ENCODE measurements around the gene KLHL5. TPM values are rescaled to one million over a fixed set of nuclear protein-coding genes. Genes with fewer than 3 reads are reported as not detected.
A peak's percentile ranks its signal among the peaks of the same experiment; 100 is the strongest.
"Not testable (repeated sequence)": the region's sequence is repeated elsewhere in the genome, so short reads cannot be mapped to it uniquely, and the experiment has no call there.

KLHL5 gene
- polyA plus RNA-seq, 1 donor from 2014 or later: 26.6 TPM

DNA sequence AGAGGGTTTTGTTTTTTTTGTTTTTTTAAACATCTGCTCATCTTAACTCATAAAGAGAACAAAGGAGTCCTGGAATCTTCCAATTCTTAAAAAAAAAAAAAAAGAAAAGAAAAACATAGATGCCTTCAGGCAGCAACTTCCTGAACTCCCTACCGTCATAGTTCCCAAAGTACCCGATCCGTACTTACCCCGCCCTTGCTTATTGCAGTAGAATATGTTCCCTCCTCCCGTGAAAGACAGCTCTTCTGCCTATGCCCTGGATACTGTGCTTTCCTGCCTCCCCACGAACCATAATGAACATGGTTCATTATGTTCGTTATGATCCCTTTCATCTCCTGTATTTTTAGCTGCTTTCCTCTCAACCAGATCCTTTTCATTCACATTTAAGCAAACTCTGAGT is 40.3 kb downstream of the KLHL5 start:
- Mint-ChIP-seq H3K4me3 (no peak overlapping the region), H3K27ac (peak overlapping the region in 2 of 3 donors; percentile 28 to 65), H3K36me3 (peaks cover 9% of the 10 kb centered on the region), H3K27me3 (no peaks in the 10 kb centered on the region), H3K4me1 (peaks cover 1 to 9% (median 3%) of the 10 kb centered on the region in 3 donors), H3K9me3 (peaks cover 0 to 2% (median 0%) of the 10 kb centered on the region in 3 donors)

DNA sequence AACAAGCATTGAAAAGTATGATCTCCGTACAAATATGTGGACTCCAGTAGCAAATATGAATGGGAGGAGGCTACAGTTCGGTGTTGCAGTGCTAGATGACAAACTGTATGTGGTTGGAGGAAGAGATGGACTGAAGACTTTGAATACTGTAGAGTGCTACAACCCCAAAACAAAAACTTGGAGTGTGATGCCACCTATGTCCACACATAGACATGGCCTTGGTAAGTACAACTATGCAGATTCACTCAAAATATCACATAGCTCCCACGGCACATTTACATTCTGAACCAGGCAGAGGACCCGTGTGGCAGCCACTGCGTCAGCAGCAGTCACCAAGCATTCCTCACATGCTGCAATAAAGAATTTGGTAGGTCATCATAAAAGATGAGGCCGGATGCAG is 41.3 kb downstream of the KLHL5 start:
- Mint-ChIP-seq H3K27me3 (no peaks in the 10 kb centered on the region), H3K27ac (no peak overlapping the region), H3K4me1 (peaks cover 1 to 9% (median 3%) of the 10 kb centered on the region in 3 donors), H3K4me3 (no peak overlapping the region), H3K9me3 (peaks cover 0 to 2% (median 0%) of the 10 kb centered on the region in 3 donors), H3K36me3 (peaks cover 9% of the 10 kb centered on the region)

DNA sequence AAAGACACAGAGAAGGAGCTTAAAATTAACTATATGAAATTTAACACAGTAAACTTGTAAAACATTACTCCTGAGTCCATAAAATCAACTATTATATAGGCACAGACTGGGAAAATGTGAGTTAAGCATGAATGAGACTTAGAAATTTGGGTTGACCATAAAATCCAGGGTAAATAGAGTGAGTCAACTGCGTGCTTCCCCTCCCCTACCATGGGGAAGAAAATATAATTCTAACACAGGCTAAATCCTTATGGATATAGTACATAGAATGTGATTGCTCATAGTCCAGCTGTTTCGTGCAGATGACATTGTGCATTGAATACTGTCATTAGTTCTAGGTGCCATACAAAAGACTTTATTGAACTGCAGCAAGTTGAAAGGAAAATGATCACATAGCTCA is 42.2 kb downstream of the KLHL5 start:
- H3K36me3 Mint-ChIP-seq: peaks cover 9% of the 10 kb centered on the region
- H3K27ac Mint-ChIP-seq: no peak overlapping the region
- no peak overlapping the region for H3K4me3 Mint-ChIP-seq
- peaks cover 1 to 8% (median 2%) of the 10 kb centered on the region in 3 donors for H3K4me1 Mint-ChIP-seq
- H3K9me3 Mint-ChIP-seq: peaks cover 0 to 2% (median 0%) of the 10 kb centered on the region in 3 donors
- no peaks in the 10 kb centered on the region for H3K27me3 Mint-ChIP-seq

DNA sequence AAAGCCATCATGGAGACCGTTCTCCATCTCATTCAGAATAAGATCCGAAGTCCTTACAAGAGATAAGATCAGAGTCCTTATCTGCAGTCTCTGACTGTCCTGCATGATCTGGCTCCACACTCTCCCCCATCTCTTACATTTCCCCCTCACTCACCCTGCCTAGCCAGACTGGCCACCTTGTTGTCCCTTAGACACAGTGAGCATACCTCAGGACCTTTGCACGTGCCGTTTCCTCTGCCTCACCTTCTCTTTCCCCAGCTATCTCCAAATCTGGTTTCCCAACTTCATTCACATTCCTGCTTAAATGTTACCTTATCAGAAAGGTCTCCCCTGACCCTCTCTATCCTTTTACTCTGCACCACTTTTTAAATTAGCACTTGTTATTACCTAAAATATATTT is 44.0 kb downstream of the KLHL5 start:
- no peak overlapping the region for H3K4me3 Mint-ChIP-seq
- H3K27me3 Mint-ChIP-seq: no peaks in the 10 kb centered on the region
- peaks cover 0 to 1% (median 1%) of the 10 kb centered on the region in 3 donors for H3K4me1 Mint-ChIP-seq
- H3K27ac Mint-ChIP-seq: no peak overlapping the region
- H3K36me3 Mint-ChIP-seq: peaks cover 11% of the 10 kb centered on the region
- H3K9me3 Mint-ChIP-seq: peaks cover 0 to 2% (median 0%) of the 10 kb centered on the region in 3 donors

DNA sequence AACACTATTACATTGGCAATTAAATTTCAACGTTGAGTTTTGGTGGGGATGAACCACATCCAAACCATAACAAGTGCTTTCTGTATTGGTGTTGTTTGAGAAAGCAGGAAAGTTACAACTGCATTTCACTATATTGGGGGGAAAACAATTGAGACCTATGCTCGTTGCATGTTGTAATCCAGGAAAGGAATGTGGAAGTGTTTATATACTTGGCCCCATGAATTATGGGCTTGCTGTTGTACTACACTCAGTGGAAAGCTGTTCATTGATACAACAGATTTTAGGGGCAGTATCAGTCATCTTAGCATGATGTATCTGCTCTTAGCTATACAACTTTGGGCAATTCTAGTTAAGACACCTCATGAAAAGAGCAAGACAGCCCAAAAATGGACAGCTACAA is 52.4 kb downstream of the KLHL5 start:
- H3K27ac Mint-ChIP-seq: no peak overlapping the region
- H3K9me3 Mint-ChIP-seq: peaks cover 0 to 5% (median 2%) of the 10 kb centered on the region in 3 donors
- no peak overlapping the region for H3K4me3 Mint-ChIP-seq
- H3K4me1 Mint-ChIP-seq: peaks cover 9 to 12% (median 9%) of the 10 kb centered on the region in 3 donors
- H3K27me3 Mint-ChIP-seq: no peaks in the 10 kb centered on the region
- peaks cover 32% of the 10 kb centered on the region for H3K36me3 Mint-ChIP-seq

DNA sequence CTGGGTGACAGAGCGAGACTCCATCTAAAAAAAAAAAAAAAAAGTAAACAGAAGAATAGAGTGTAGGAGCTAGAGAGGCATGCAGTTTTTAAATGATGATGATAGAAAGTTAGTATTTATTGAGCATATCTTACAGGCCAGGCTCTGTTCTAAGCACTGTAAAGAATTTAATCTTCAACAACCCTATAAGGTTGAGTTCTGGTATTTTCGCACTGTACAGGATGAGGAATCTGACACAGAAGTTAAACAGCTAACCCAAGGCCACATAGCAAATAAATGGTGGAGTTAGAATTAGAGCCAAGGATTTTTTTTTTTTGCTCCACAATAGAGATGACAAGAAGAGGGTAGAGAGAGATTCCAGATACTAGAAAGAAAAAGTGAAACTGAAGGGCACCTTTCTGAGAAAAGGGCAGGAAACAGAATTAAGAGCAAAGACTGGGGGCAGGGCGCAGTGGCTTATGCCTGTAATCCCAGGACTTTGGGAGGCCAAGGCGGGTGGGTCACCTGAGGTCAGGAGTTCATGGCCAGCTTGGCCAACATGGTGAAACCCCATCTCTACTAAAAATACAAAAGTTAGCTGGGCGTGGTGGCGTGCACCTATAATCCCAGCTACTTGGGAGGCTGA is 56.1 kb downstream of the KLHL5 start:
- Mint-ChIP-seq H3K36me3 (peaks cover 29% of the 10 kb centered on the region), H3K4me1 (peaks cover 5 to 11% (median 10%) of the 10 kb centered on the region in 3 donors), H3K4me3 (no peak overlapping the region), H3K9me3 (peaks cover 0 to 5% (median 2%) of the 10 kb centered on the region in 3 donors), H3K27ac (peak overlapping the region in 1 of 3 donors; percentile 28), H3K27me3 (no peaks in the 10 kb centered on the region)

DNA sequence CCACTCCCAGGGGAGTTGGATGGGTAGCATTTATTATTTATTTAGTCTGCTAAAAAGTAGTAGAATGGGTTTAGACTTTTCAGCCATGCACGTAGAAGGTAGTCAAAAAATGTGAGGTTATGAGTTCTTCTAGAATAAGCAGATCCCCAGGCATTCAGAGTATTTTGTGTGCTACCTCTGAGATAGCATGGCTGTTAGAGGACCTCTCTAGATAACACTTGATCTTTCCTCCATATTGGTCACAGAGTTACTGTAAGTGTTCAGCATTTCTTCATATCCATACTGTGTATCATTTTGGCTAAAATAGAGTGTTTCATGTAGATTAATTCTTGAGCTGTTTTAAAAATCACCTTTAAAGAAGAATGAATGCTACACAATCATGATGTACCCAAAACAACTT is 58.4 kb downstream of the KLHL5 start:
- Mint-ChIP-seq H3K27ac (no peak overlapping the region), H3K4me1 (peaks cover 17 to 26% (median 18%) of the 10 kb centered on the region in 3 donors)

DNA sequence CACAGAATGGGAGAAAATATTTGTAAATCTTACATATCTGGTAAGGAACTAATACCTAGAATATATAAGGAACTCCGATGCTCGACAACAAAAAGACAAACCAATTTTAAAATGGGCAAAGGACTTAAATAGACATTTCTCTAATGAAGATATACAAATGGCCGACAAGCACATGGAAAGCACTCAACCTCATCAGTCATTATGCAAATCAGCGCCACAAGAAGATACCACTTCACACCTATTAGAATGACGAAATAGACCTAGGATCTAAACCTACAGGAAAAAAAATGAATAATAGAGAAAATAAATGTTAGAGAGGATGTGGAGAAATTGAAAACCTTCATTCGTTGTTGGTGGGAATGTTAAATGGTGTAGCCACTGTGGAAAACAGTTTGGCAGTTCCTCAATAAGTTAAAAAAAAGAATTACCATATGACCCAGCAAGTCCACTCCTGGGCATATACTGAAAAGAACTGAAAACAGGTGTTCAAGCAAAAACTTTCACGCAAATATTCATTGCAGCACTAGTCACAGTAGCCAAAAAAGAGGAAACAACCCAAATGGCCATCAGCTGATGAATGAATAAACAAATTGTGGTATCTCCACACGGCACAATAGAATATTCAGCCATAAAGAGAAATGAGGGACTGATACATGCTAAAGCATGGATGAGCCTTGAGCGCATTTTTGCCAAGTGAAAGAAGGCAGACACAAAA is 63.0 kb downstream of the KLHL5 start:
- peaks cover 11 to 19% (median 14%) of the 10 kb centered on the region in 3 donors for H3K4me1 Mint-ChIP-seq
- H3K9me3 Mint-ChIP-seq: peaks cover 0 to 5% (median 0%) of the 10 kb centered on the region in 3 donors
- H3K27ac Mint-ChIP-seq: peak overlapping the region; percentile 68 to 82 (median 72)
- H3K4me3 Mint-ChIP-seq: peak overlapping the region in 2 of 4 donors; percentile 4 to 5
- H3K36me3 Mint-ChIP-seq: peaks cover 18% of the 10 kb centered on the region
- no peaks in the 10 kb centered on the region for H3K27me3 Mint-ChIP-seq

More for the DNA sequence above, 58.4 kb downstream of the KLHL5 start:
- H3K9me3 Mint-ChIP-seq: peaks cover 2 to 5% (median 5%) of the 10 kb centered on the region in 3 donors
- no peaks in the 10 kb centered on the region for H3K27me3 Mint-ChIP-seq
- peaks cover 26% of the 10 kb centered on the region for H3K36me3 Mint-ChIP-seq
- H3K4me3 Mint-ChIP-seq: no peak overlapping the region

DNA sequence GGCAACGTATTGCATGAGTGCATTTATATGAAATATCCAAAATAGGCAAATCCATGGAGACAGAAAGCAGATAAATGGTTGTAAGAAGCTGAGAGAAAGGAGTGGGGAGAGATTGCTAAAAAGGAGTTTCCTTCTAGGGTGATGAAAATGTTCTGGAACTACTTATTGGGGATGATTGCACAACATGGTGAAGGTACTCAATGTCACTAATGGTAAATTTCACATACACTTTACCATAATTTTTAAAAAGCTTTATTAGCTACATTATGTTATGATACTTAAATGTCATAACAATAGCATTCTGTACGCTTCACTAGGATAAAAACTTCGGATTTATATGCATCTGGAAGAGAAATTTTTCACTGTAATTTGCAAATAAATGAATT is 63.6 kb downstream of the KLHL5 start:
- Mint-ChIP-seq H3K4me3 (peak overlapping the region in 1 of 4 donors; percentile 5), H3K9me3 (peaks cover 0 to 5% (median 0%) of the 10 kb centered on the region in 3 donors), H3K27me3 (no peaks in the 10 kb centered on the region), H3K27ac (peak overlapping the region; percentile 68 to 82 (median 72)), H3K4me1 (peaks cover 10 to 19% (median 14%) of the 10 kb centered on the region in 3 donors), H3K36me3 (peaks cover 15% of the 10 kb centered on the region)

DNA sequence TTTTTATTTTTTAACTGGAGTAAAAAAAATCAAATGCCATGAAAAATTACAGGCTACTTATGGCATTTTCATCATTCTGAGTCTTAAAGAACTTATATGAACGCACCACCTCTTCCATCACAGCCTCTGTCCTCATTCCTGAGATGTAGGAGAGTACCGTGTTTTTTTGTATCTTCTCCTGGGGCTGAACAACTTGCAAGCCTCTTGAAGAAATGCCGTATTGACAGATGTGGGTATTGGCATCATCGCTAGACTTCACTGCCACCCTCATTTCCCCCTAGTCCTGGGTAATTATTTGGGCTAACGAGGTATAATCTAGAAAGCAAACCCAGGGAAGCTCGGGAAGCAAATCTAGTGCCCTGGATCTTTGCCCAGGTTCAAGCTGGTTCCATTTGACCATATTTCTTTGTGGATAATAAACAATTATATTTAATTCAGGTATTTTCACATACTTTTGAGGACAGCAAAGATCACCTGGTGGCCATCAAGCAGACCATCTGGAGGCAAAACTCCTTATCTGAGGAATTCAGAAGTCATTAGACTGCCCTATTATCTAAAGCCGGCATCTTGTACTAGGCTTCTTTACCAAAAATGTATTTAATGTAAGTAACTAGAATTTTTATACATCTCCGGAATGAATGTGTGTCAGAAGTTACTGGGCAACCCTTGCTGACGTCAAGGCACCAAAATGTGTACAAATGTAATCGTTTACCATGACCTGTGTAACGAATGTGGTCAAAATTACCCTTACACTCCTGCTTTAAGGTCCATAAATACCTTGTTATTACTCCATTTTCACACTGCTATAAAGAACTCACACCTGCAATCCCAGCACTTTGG is 64.4 kb downstream of the KLHL5 start:
- Mint-ChIP-seq H3K4me1 (peaks cover 10 to 19% (median 14%) of the 10 kb centered on the region in 3 donors), H3K4me3 (no peak overlapping the region), H3K27me3 (no peaks in the 10 kb centered on the region), H3K27ac (no peak overlapping the region), H3K36me3 (peaks cover 14% of the 10 kb centered on the region), H3K9me3 (peaks cover 0 to 5% (median 0%) of the 10 kb centered on the region in 3 donors)

DNA sequence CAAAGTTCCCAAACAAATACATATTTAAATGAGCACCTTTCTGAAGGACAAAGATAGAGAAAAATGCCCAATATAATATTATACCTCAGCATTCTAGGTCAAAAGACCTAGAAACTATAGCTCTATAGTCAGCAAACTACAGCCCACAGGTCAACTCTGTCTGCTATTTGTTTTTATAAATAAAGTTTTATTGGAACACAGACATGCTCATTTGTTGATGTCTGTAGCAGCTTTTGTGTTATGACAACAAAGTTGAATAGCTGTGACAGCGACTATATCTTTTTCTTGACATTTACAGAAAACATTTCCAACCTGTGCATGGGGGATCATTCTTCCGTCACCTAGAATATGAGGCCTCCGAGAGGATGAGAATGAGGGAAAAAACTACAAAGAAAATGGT is 71.6 kb downstream of the KLHL5 start:
- Mint-ChIP-seq H3K4me3 (no peak overlapping the region), H3K4me1 (peaks cover 10 to 13% (median 10%) of the 10 kb centered on the region in 3 donors), H3K36me3 (peaks cover 4% of the 10 kb centered on the region), H3K27ac (no peak overlapping the region), H3K27me3 (no peaks in the 10 kb centered on the region), H3K9me3 (no peaks in the 10 kb centered on the region)

DNA sequence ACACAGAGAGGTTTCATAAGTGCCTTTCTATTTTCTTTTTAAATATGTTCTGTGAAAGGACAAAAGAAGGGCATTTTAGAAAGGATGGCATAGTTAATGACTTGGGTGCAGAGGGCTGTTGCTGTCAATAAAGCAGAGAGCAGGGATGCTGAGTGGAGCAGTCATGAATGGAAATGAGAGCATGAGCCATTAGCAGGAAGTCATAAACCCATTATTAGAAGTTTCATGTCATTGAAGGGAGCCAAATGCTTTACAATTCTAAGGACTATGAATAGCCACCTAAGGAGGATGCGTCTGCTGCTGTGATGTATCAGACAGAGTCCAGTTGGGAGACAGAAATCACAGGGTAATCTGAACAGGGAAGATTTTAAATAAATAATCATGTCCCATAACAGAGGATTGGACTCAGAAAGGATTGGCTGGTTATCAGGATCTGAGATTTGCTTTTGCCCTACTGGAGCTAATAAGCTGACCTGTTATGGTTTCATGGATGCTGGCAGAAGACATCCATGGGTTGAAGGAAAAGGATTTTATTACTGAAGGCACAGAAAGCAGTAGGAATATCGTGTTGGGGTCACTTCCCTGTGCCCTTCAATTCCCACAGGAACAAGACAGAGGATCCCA is 72.8 kb downstream of the KLHL5 start:
- no peak overlapping the region for H3K4me3 Mint-ChIP-seq
- H3K9me3 Mint-ChIP-seq: no peaks in the 10 kb centered on the region
- peaks cover 10 to 13% (median 10%) of the 10 kb centered on the region in 3 donors for H3K4me1 Mint-ChIP-seq
- no peaks in the 10 kb centered on the region for H3K27me3 Mint-ChIP-seq
- peak overlapping the region in 1 of 3 donors; percentile 10 for H3K27ac Mint-ChIP-seq
- H3K36me3 Mint-ChIP-seq: peaks cover 2% of the 10 kb centered on the region

DNA sequence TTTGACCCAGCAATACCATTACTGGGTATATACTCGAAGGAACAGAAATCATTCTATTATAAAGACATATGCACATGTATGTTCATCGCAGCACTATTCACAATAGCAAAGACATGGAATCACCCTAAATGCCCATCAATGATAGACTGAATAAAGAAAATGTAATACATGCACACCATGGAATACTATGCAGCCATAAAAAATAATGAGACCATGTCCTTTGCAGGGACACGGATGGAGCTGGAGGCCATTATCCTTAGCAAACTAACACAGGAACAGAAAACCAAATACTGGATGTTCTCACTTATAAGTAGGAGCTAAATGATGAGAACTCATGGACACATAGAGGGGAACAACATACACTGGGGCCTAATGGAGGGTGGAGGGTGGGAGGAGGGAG is 76.2 kb downstream of the KLHL5 start:
- H3K27me3 Mint-ChIP-seq, H3K9me3 Mint-ChIP-seq, H3K36me3 Mint-ChIP-seq, H3K4me3 Mint-ChIP-seq, H3K27ac Mint-ChIP-seq: not testable (repeated sequence)
- peaks cover 10 to 13% (median 10%) of the 10 kb centered on the region in 3 donors for H3K4me1 Mint-ChIP-seq

DNA sequence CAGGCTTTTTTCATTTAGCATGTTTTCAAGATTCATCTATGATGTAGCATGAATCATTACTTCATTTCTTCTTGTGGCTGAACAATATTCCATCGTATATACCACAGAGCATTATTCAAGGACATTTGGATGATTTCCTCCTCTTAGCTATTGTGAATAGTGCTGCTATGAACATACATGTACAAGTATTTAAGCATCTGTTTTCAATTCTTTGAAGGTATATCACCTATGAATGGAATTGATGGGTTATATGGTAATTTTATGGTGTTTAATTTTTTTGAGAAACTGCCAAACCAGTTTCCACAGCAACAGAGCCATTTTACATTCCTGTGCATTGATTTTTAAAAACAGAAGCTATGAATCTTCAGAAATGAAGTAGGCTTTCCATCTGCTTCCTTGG is 84.2 kb downstream of the KLHL5 start:
- Mint-ChIP-seq H3K4me3 (no peak overlapping the region), H3K9me3 (peaks cover 0 to 1% (median 0%) of the 10 kb centered on the region in 3 donors), H3K36me3 (peaks cover 6% of the 10 kb centered on the region), H3K27me3 (no peaks in the 10 kb centered on the region), H3K27ac (no peak overlapping the region), H3K4me1 (peaks cover 0 to 3% (median 3%) of the 10 kb centered on the region in 3 donors)

Measured in IgD-negative memory B cell (primary cell).